GM21619 (cell line): ENCODE measurements around the gene GSS.

Experiments used
- ATAC-seq: cut with Tn5 transposase; IDR thresholded peaks from one replicate; pipeline ENCODE4 v1.9.1; 2021; ENCODE audit not compliant: unreplicated experiment

Gene GSS

GRCh38 chr20:34979366-34980153, 24.0 kb upstream of the GSS start:
- ATAC-seq = no peak

GRCh38 chr20:34978092-34978744, 22.6 kb upstream of the GSS start:
- no peak for ATAC-seq

- ATAC-seq = no peak
These were observed 21.9 kb upstream of the GSS start for GRCh38 chr20:34977365-34978091.

- ATAC-seq = no peak
These were observed 20.7 kb upstream of the GSS start for GRCh38 chr20:34976286-34976685.

GRCh38 chr20:34974246-34974645, 18.6 kb upstream of the GSS start:
- ATAC-seq = no peak

- no peak for ATAC-seq
These were observed 16.1 kb upstream of the GSS start for GRCh38 chr20:34971561-34972235.

GRCh38 chr20:34970846-34971560, 15.4 kb upstream of the GSS start:
- no peak for ATAC-seq

- no peak for ATAC-seq
These were observed 14.7 kb upstream of the GSS start for GRCh38 chr20:34970193-34970840.

GRCh38 chr20:34968042-34968775, 12.6 kb upstream of the GSS start:
- no peak for ATAC-seq

GRCh38 chr20:34967421-34967820, 11.8 kb upstream of the GSS start:
- no peak for ATAC-seq

GRCh38 chr20:34965051-34965450, 9.4 kb upstream of the GSS start:
- ATAC-seq = no peak

GRCh38 chr20:34964486-34964885, 8.9 kb upstream of the GSS start:
- ATAC-seq = no peak

GRCh38 chr20:34956751-34957472, 1.3 kb upstream of the GSS start:
- no peak for ATAC-seq

GRCh38 chr20:34956041-34956458, 444 bp upstream of the GSS start:
- no peak for ATAC-seq

- no peak for ATAC-seq
These were observed 739 bp downstream of the GSS start for GRCh38 chr20:34954904-34955230.

GRCh38 chr20:34953960-34954359, 1.6 kb downstream of the GSS start:
- no peak for ATAC-seq

- ATAC-seq = no peak
These were observed 2.9 kb downstream of the GSS start for GRCh38 chr20:34952671-34953070.

GRCh38 chr20:34951652-34952051, 4.0 kb downstream of the GSS start:
- no peak for ATAC-seq

- ATAC-seq = no peak
These were observed 4.4 kb downstream of the GSS start for GRCh38 chr20:34951252-34951651.
